Frontal cortex (tissue), 4 donors: Measurements from ENCODE around the gene CEP164. TPM values are rescaled to one million over a fixed set of nuclear protein-coding genes. Genes with fewer than 3 reads are reported as not detected.
A peak's percentile ranks its signal among the peaks of the same experiment; 100 is the strongest.
"Not testable (repeated sequence)": the region's sequence is repeated elsewhere in the genome, so short reads cannot be mapped to it uniquely, and the experiment has no call there.

Experiments used
- DNase-seq, 2 donors: peaks; one replicate each; pipeline ENCODE4 v3.0.0; 2012; ENCODE audit warnings: low spot score in 2 of 2
- FAIRE-seq: peaks from 2 replicates; lab custom pipeline; 2012; peaks lifted over from hg19 to GRCh38; lab: Jason Lieb, UNC
- total RNA-seq: library from RNA; depleted of rRNA; stranded (reverse); fragments of >200 nt; gene quantifications from one replicate; pipeline ENCODE4 v1.2.3, GENCODE V29; 2014
- donor health status: control.
- donor health status: control.
- donor health status: control.

CEP164 gene
- total RNA-seq, 1 donor from 2014 or later = 15.1 TPM

DNA sequence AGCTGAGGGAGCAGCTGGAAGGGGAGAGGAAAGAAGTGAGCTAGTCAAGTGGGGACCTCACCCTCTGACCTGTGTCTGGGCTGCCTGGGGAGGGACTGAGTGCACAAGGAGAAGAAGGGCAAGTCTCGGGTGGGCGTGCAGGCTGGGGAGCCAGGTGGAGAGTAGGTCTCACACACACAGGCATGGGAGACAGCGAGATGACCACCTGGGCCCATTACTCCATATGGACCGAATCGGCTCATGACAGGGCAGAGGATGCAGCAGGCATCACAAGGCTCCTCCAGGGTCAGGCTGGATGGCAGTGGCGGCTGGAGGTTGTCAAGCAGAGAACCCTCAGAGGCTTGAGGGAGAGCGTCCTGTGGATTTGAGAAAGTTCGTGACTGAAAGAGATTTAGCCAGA is 63.5 kb downstream of the CEP164 start:
- no peak for FAIRE-seq
- no peak for DNase-seq

GRCh38 chr11:117392001-117392690 is 64.5 kb downstream of the CEP164 start:
- DNase-seq (no peak), FAIRE-seq (no peak)

DNA sequence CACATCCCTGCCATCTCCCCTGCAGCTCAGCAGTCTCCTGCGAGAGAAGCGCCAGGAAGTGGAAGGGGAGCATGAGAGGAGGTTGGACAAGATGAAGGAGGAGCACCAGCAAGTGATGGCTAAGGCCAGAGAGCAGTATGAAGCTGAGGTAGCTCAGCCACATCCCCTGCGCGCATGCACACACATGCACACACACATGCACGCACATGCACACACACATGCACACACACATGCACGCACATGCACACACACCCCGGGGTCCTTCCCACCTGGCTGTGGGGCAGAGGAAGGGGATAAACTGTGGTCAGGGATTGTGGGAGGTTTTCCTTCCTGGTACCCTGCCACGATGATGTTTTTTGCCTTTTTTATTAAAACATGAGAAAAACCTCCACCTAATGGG is 65.3 kb downstream of the CEP164 start:
- DNase-seq = no peak
- no peak for FAIRE-seq

- FAIRE-seq (no peak), DNase-seq (no peak)
Observed at GRCh38 chr11:117394221-117394925, 66.7 kb downstream of the CEP164 start.

GRCh38 chr11:117395476-117395875 is 67.8 kb downstream of the CEP164 start:
- DNase-seq (no peak), FAIRE-seq (no peak)

GRCh38 chr11:117396970-117397369 is 69.3 kb downstream of the CEP164 start:
- no peak for FAIRE-seq
- peak in 1 of 2 donors; percentile 46 for DNase-seq

GRCh38 chr11:117398618-117399017 is 71.0 kb downstream of the CEP164 start:
- DNase-seq = not testable (repeated sequence)

DNA sequence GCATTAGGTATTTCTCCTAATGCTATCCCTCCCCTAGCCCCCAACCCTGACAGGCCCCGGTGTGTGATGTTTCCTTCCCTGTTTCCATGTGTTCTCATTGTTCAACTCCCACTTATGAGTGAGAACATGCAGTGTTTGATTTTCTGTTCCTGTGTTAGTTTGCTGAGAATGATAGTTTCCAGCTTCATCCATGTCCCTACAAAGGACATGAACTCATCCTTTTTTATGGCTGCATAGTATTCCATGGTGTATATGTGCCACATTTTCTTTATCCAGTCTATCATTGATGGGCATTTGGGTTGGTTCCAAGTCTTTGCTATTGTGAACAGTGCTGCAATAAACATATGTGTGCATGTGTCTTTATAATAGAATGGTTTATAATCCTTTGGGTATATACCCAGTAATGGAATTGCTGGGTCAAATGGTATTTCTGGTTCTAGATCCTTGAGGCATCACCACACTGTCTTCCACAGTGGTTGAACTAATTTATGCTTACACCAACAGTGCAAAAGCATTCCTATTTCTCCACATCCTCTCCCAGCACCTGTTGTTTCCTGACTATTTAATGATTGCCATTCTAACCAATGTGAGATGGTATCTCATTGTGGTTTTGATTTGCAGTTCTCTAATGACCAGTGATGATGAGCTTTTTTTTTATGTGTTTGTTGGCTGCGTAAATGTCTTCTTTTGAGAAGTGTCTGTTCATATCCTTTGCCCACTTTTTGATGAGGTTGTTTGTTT is 71.6 kb downstream of the CEP164 start:
- DNase-seq, FAIRE-seq: not testable (repeated sequence)

More at GRCh38 chr11:117398618-117399017, 71.0 kb downstream of the CEP164 start:
- not testable (repeated sequence) for FAIRE-seq

- not testable (repeated sequence) for DNase-seq, FAIRE-seq
Observed at GRCh38 chr11:117405898-117406297, 78.2 kb downstream of the CEP164 start.

DNA sequence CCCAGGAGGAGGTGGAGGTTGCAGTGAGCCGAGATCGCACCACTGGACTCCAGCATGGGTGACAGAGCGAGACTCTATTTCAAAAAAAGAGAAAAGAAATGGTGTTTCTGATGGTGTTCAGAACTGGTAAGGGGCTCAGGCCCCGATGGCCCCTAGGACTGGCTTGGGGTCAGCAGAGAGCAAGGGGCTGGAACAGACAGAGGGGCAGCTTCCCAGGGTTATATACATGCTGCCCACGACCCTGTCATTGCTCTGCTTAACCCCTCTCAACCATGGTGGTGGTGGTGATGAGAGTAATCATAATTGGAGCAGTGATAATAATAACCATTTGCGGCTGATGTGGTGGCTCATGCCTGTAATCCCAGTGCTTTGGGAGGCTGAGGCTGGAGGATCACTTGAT is 79.4 kb downstream of the CEP164 start:
- no peak for FAIRE-seq
- no peak for DNase-seq

DNA sequence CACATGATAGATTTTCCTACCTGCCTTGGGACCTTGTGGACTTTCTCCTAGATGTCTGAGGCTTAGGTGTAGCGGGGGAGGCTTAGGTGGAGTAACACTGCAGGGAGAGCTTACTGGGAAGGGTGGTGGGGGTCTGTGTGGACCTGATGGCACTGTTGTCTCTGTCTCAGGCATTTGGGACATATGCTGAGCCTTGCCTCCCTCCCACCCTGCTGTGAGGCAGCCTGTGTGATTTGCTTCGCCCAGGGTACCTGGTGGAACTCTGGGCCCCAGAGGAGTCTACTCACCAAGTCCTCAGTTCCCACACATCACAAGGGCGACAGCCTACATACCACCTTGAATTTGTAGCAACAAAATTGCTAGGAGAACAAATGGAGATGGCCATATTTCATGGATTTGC is 80.7 kb downstream of the CEP164 start:
- DNase-seq (no peak), FAIRE-seq (no peak)

DNA sequence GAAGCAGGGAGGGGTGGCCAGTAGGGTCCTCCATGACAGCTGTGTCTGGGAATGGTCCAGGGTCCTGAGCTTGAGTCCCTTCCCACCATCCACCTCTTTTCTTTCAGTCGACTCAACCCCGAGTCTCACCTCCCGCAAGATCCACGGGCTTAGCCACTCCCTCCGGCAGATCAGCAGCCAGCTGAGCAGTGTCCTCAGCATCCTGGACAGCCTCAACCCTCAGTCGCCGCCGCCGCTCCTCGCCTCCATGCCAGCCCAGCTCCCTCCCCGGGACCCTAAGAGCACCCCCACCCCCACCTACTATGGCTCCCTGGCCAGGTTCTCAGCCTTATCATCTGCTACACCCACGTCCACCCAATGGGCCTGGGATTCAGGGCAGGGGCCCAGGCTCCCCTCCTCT is 81.9 kb downstream of the CEP164 start:
- FAIRE-seq = no peak
- no peak for DNase-seq

GRCh38 chr11:117410238-117410637 is 82.6 kb downstream of the CEP164 start:
- no peak for FAIRE-seq
- DNase-seq = no peak

- DNase-seq (no peak), FAIRE-seq (no peak)
Observed at GRCh38 chr11:117410861-117411710, 83.4 kb downstream of the CEP164 start.

DNA sequence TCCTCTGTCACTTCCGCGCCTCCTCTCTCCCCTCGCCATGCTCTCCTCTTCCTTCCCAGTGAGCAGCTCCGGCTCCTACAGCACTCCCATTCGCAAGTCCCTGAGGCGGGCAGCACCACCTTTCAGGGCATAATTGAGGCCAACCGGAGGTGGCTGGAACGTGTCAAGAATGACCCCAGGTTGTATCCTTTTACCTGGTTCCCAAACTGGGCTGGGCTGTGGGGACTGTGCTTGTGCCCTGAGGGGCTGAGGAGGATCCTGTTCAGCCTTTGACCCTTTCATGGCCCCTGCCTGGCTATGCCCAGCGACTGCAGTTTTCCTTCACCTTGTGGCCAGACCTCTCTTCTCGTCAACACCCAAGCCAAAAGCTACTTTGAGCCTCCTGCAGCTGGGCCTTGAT is 84.1 kb downstream of the CEP164 start:
- no peak for FAIRE-seq
- no peak for DNase-seq

DNA sequence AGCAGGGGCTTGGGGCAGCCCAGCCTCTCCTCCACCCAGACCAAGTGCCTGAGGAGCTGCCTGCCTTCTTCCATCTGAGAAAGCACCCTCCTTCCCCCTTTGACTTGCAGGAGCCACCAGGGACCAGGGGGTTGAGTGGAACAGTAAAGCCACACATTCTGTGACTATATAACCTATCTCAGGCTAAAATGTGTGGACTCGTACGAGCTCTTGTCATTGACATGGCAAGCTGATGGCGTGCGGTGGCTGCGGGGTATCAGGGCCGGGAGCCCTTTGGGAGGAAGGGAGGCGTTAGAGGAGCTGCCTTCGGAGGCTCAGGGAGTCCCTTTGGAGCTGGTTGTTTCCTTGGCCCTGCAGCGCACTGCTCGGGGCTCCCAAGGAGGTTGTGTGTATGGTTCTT is 84.5 kb downstream of the CEP164 start:
- DNase-seq (no peak), FAIRE-seq (no peak)

DNA sequence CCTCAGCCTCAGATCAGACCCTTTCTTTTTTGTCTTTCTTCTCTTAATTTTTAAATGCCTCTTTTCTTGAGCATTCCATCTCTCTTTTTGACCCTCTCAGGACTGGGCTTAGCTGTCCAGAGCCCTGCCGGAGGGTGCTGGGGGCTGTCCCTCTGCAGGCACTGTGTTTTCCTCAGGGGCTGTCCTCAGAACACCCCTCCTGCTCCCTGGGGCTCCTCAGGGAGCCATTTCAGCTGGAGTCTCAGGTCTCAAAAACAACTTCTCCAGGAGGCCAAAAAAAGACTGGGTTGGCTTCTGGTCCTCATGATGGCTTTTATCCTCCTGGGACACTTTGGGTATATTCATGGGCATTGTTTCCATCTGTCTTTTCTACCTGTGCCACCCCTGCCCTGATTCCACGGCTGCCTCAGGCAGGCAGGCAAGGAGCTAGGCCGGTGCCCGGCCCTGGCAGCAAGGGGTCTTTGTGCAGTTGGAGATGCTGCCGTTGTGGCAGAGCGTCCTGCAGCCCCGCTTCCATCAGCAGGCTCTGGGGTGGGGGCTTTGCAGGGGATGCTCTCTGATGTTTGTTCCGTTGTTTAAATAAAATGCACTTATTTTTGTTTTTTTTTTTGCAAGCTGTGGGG is 85.1 kb downstream of the CEP164 start:
- no peak for FAIRE-seq
- DNase-seq = no peak

GRCh38 chr11:117413616-117414015 is 86.0 kb downstream of the CEP164 start:
- no peak for DNase-seq
- no peak for FAIRE-seq

DNA sequence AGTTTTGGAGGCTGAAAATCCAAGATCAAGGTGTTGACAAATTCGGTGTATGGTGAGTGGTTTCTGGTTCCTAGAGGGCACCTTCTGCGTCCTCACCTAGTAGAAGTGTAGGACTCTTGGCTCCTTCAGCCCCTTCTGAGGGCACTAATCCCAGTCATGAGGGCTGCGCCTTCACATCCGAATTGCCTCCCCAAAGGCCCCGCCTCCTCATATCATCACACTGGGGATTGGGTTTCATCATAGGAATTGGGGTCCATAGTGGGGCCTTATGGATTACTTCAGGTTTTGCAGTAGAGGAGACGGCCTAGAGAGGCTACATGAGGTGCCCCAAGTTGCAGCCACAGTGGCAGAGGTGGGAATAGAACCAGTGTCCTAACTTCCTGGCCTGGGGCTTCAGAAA is 87.1 kb downstream of the CEP164 start:
- no peak for FAIRE-seq

More for the DNA sequence above, 87.1 kb downstream of the CEP164 start:
- no peak for DNase-seq
